Activated CD4-positive, alpha-beta T cell treated with anti-CD3 and anti-CD28 coated beads, Interleukin-2, amount 50 U/mL, for 1 hour (primary cell): ENCODE measurements around the gene TBC1D19.

Source experiments
- DNase-seq: peaks from one replicate; pipeline ENCODE4 v3.0.0-alpha.2; 2020

Gene TBC1D19

DNA sequence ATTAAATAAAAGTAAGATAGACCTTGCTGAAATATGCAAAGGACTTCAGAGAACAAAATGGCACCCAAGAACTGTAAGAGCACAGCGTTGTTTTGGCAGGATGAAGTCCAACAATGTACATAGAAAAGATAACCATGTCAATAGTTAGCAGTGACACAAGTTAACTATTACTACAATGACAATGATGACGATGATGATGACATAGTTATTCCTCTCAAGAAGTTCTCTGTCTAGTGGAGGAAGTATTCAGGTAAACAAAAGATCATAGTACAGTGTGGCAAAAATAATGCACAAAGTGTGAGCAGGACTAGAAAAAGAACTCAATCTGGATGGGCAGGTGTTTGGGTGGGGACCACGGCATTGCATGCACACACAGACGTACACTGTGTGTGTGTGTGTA lies 201.4 kb downstream of the TBC1D19 start:
- DNase-seq = no peak

DNA sequence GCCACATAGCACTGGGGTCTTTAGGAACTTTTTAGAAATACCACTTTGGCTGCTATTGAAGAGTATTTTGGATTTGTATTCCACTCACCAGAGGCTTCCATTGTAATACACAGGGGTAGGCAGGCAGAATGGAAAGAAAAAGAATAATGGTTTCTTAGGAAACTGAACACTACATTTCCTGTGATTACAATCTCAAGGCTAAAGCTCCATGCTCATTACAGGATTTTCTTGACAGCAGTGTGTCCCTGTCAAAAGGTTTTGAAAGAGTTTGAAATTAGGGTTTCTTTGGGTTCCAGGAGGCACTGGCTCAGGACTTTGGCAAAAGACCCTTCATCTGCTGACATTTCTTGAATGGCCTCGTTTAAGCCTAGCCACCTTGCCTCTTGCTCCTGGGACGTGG lies 201.9 kb downstream of the TBC1D19 start:
- no peak for DNase-seq

DNA sequence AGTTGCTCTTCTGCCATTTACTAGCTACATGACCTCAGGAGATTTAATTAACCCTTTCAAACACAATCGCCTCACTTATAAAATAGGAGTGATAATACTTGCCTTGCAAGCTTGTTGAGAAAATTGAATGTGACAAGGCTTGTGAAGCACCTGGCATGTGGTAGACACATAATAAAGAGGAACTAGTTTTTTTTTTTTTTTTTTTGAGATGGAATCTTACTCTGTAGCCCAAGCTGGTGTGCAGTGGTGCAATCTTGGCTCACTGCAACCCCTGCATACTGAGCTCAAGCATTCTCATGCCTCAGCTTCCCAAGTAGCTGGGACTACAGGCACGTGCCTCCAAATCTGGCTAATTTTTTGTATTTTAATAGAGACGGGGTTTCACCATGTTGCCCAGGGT lies 203.0 kb downstream of the TBC1D19 start:
- no peak for DNase-seq

DNA sequence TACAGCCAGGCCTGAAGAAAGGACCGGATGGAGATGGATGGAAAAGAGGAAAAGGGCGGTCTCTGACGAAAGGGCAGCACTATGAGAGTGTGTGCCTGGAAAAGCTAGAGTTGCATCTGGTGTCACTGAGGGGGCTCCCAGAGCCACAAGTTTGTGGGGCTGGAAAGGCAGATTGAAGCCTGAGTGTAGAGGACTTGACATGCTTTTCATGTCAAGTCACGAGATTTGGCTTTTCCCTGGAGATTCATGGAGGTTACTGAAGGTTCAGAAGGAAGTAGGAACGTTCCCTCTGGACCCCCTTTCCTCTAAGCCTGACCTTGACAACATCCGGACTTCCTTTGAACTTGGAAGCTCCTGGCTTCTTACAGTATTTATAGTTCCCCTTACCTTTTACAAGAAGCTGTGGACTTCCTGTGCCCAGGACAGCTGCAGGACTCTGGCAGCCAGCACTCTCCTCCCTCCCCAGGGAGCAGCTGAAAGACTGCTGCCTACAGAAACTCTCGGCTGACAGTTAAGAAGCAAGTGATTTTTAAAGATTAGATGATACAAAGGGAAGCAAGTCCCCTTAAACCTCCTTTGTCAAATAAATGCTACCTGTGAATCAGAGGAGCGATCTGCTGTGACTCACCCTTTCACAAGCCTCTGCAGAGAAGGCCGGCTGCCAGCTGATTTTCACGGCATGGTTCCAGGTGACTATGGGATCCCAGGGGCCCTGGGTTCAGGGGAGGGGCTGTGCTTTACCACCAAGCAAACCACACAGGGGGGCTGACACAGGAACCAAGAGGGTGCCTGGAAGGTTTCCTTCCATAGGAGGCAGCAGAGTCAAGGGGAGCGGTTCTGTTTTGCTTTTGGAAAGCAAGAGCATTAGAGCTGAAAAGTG lies 203.8 kb downstream of the TBC1D19 start:
- peak; percentile 24 for DNase-seq

DNA sequence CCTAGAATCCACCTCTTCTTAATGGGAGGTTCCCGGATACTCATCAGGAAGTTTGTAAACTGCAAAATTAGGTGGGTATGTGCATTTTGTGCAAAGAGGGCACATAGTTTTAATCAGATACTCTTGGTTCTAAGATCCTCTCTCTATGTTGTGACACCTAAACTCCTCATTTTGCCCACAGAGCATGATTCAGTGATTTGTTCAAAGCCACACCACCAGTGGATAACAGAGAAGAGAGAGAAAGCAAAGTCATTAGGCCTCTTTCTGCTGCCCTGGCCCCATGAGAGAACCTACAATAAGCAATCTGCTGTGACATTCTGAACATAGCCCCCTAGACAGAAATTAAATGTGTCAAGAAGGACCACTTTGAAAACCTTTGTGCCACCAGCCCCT lies 204.5 kb downstream of the TBC1D19 start:
- no peak for DNase-seq

DNA sequence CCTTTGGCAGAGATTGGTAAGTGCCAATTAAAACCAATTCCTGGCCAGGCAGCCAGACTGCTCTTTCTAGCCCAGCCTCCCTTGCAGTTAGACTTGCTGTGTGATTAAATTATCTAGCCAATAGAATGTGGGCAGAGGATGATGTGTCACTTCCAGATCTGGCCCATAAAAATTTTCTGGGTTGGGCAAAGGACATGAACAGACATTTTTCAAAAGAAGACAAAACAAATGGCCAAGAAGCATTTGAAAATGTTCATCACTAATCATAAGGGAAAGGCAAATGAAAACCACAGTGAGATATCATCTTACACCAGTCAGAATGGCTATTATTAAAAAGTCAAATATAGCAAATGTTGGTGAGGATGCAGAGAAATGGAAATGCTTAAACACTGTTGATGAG lies 205.3 kb downstream of the TBC1D19 start:
- no peak for DNase-seq

DNA sequence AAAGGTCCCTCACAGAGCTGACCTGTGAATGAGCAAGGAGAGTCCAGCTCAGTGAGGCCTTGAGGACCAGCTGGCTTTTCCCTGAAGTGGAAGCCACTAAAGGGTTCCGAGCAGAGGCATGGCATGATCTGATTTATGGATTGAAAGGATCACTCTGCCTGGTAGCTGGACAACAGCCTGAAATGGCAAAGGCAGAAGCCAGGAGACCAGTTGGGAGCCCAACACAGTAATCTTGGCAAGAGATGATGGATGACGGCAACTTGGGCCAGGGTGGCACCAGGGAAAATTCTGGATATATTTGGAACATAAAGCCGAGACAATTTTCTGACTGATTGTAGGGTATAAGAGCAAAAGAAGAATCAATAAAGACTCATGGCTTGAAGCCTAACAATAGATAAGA lies 207.5 kb downstream of the TBC1D19 start:
- DNase-seq = no peak

DNA sequence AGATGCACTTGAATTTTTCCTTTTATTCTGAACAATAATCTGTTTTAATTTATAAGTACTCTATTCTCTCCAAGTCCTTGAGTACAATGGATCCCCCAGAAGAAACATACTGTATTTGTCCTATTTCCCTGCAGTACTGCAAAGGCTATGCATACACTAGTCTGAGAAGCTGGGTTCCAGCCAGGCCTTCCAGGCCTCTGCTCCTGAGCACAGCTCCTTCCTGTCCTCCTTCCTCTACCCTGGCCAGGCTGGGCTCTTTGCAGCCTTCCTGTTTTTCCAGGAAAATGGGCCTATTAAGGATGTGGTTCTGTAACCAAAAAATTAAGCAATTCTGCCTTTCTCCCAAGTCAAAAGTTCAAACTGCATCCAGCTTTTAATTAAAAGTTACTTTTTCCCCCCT lies 208.8 kb downstream of the TBC1D19 start:
- DNase-seq = no peak

DNA sequence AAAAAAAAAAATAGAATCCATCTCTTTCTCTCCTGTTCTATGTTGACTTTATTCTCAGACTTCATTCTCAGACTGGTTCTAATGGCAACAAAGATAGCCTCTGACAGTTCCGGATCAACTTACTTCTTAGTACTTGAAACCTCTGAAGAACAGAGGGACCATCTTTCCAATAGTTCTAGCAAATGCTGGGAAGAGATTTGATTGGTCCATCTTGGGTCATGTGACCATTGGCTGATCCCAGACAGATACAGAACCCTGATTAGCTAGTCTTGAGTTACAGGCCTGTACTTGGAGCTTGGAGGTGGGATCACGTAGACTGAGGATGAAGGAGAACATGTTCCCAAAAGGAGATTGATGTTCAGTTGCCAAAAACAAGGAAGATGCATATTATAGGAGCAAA lies 209.9 kb downstream of the TBC1D19 start:
- no peak for DNase-seq

DNA sequence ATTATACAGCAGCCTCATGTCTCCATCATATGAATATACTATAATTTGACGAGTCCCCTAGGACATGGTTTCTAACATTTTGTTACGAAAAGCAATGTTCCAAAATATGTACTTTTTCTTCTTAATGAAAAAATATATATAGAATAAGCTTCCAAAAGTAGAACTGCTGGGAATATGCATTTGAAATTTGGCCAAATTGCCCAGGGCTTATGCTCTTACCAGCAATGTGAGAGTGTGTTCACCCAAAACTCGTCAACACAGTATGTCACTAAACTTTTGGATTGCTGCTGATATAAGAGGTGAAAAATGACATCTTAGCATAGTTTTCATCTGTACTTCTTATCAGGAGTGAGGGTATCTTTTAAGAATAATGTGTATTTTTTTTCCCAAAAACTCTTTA lies 212.2 kb downstream of the TBC1D19 start:
- DNase-seq = no peak

DNA sequence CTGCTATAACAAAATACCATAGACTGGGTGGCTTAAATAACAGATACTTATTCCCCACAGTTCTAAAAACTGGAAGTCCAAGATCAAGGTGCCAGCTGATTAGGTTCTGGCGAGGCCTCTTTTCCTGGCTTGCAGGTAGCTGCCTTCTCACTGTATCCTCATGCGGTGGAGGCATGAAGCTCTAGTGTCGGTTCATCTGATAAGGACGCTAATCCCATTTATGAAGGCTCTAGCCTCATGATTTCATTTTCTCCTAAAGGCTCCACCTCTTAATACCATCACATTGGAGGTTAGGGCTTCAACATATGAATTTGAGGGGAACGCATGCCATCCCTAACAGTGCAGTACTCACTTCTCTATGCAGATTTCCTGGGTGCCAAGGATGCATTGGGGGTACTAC lies 218.9 kb downstream of the TBC1D19 start:
- no peak for DNase-seq

DNA sequence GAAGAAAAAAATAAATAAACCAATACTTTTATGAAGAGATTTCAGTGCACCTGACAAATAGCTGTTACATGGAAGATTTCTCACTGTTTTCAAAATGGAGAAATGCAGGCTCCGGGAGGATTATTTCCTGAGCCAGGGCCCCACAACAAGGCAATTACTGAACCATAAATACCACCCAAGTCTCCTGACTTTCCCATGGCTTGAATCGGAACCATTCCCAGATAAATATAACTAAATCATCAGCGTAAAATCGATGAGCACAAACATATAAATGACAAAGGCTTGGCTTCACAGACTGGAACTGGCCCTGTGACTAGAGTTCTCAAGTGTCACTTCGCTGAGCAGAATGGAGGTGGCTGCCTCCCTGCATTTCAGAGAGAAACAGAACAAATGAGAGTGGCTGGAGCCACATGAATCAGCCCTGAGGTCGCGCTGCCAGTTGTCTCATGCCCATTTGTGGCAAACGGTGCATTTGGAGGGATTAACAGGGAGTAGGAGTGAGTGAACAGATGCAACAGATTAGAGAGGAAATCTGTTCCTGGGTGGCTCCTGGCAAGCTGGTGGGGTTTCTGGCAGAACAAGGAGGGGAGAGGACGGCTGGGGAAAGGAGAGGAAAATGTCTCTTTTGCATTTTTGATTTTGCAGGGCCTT lies 219.5 kb downstream of the TBC1D19 start:
- DNase-seq = no peak

DNA sequence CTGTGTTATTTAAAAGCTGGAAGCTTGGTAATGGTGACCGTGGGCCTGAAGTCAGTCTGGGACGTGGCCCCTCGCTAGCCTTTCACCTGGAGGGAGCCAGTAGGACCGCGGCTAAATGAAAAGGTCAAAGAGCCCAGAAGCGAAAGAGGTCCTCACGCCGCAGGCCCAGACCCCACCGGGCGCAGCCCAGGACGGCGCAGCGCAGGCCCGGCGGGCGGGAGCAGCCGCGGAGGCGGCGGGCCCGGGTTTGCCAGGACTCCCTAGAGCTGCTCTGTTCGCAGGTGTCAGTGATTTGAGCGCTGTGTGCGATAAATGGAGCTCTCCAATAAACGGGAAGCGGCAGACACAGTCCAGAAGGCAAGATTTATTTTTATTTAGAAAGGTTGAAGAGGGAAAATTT lies 220.6 kb downstream of the TBC1D19 start:
- no peak for DNase-seq

DNA sequence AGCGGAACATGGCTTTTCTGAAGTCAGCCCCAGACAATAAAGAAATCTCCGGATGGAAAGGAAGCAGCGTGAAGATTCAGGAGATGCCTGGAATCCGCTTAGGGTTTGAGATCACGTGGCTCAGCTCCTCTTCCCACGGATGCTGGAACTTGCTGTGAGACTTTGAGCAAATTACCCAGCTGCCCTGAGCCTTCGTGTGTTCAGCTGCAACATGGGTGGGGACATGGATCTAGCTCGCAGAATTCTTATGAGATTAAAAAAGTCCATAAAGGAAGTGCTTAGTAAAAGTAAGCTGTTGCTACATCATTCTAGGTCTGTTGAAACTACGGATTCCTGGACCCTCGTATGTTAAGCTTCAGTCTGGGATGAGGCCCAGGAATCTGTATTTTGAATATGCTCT lies 221.0 kb downstream of the TBC1D19 start:
- DNase-seq = no peak
